ENCODE data around the gene TMED9. TPM values are rescaled to one million over a fixed set of nuclear protein-coding genes. Genes with fewer than 3 reads are reported as not detected.
A peak's percentile ranks its signal among the peaks of the same experiment; 100 is the strongest.

Gene TMED9
- total RNA-seq (50.9 TPM), polyA plus RNA-seq (136 TPM)

DNA sequence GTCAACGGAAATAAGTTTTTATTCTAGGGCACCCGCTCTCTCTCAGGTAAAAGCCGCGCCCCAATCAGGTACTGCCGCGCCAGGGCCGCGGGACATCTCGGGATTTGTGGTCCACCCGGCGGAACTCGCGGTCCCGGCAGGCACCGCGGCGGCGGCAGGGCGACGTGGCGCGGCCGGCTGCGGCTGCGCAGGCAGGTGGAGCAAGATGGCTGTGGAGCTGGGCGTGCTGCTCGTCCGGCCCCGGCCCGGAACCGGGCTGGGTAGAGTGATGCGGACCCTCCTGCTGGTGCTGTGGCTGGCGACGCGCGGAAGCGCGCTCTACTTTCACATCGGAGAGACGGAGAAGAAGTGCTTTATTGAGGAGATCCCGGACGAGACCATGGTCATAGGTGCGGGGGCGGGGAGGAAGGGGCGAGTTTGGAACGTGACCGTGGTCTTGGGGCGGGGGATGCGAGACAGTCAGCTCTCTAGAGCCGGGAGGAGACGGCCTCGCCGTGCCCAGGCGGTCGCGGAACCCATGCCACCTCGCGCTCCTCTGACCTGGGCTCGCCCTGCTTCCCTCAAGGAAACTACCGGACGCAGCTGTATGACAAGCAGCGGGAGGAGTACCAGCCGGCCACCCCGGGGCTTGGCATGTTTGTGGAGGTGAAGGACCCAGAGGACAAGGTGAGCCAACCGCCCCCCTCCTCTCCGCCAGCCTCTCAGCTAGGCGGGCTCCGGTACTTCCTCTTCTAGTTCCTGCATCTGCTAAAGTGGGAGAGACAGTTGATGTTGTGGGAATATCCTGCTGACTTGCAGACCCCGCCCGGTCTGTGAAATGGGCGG, at the start of gene TMED9:
TSS of gene TMED9 (plus strand) at position 194 of the 825 bp plus-strand sequence. CDS start at position 206, 12 bp downstream.
- peaks cover 1% of the 10 kb centered on the region for H3K4me1 ChIP-seq (ENCODE audit: insufficient read depth)
- peak within 1 kb of the TSS; percentile 94 for H3K4me3 ChIP-seq (ENCODE audit: low read depth, low read length)
- under 1% methylated on average over 71 of the region's 71 CpGs for whole genome bisulfite sequencing
- peak within 1 kb of the TSS; percentile 60 for H3K27ac ChIP-seq (ENCODE audit: low read depth)
- DNase-seq (ENCODE audit: extremely low spot score), result peak; percentile 32
- no peaks in the 10 kb centered on the region for H3K36me3 ChIP-seq (ENCODE audit: insufficient read depth)

DNA sequence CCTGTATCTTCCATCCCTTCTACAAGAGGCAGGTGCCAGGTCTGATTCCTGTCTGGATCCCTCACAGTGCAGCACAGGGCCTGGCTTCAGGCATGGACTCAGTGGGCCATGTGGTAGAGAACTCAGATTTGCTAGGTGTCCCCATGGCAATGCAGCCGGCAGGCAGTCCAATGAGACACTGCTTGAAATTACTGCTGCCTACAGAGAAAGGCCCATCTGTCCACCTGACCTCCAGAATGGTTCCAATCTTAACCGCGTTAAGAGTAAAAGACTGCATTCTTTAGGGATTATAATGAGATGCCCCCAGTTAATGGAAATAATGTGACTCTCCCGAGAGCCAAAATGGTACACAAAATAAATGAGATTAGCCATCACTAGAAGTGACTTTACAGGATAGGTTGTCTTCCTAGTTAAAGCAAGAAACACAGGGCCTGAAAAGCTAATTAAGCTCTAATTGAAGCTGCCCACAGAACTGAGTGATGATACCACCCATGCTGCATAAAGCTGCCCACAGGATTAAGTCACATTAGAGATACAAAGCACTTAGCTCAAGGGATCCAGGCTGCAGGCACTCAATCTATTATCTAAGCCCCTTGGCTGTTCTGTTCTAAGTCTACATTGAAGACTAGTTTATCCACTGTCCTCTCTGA, 49.1 kb upstream of the TMED9 start:
- Histone ChIP-seq H3K27ac (ENCODE audit: low read depth) (no peak overlapping the region), H3K4me1 (ENCODE audit: insufficient read depth) (no peaks in the 10 kb centered on the region), H3K4me3 (ENCODE audit: low read depth, low read length) (no peak overlapping the region), H3K36me3 (ENCODE audit: insufficient read depth) (no peaks in the 10 kb centered on the region)
- no peak for DNase-seq (ENCODE audit: extremely low spot score)
- 78% methylated on average over 4 of the region's 4 CpGs for WGBS

DNA sequence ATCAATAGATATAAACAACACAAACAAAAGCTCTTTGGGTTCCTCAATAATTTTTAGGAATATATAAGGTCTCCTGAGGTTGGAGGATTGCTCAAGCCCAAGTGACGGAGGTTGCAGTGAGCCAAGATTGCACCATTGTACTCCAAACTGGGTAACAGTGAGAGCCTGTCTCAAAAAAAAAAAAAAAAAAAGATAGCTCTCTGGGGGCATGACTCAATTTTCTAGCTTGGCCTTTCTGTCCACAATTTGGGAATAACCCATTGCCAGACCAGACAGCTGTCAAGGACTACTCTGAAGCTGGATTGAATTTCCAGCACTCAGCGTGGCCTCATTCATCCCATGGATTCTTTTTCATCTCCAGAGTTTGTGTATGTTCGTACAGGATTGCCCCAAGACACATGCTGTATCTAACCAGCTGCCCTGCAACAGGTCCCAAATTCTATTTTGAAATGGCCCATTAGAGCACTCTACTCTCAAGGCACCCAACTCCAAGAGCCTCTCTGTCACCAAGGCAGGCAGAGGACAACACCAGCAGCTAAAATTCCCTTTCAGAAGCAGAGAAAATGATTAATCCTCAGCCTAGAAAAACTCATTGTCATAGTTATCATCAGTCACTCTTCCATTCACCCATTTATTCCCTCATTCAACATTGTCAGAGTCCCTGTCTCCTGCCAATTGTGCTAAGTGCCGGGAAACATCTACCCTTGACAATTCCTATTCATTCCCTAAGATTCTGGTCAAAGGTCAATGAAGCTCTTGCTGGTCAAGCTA, 46.3 kb upstream of the TMED9 start:
- 72% methylated on average over 4 of the region's 4 CpGs for WGBS
- Histone ChIP-seq H3K27ac (ENCODE audit: low read depth) (peak overlapping the region; percentile 53), H3K4me3 (ENCODE audit: low read depth, low read length) (no peak overlapping the region), H3K4me1 (ENCODE audit: insufficient read depth) (peaks cover 3% of the 10 kb centered on the region), H3K36me3 (ENCODE audit: insufficient read depth) (no peaks in the 10 kb centered on the region)
- no peak for DNase-seq (ENCODE audit: extremely low spot score)

DNA sequence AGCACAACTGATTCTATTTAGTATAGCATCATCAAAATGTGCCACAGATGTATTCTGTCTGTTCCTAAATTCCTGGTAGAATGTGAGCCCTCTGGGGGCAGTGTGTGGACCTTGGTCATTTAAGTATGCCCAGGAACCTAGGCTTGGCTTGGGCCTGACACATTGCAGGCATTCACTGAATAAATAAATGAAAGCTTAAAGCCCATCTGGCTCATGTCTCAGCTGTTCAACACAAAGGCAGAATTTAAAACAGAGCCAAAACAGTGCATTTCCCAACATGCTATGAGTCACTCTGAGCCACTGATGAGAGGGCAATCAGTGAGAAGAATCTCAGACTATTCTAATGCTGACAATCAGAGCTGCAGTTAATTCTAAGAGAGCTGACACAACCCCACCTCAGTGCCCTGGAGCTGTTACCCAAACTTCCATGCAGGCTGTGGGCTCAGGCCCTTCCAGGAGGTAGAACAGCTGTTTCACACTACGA, 45.7 kb upstream of the TMED9 start:
- peaks cover 3% of the 10 kb centered on the region for H3K4me1 ChIP-seq (ENCODE audit: insufficient read depth)
- no peak for DNase-seq (ENCODE audit: extremely low spot score)
- no peak overlapping the region for H3K4me3 ChIP-seq (ENCODE audit: low read depth, low read length)
- 36% methylated on average over 1 of the region's 1 CpG for WGBS
- no peaks in the 10 kb centered on the region for H3K36me3 ChIP-seq (ENCODE audit: insufficient read depth)
- H3K27ac ChIP-seq (ENCODE audit: low read depth), result peak overlapping the region; percentile 53

DNA sequence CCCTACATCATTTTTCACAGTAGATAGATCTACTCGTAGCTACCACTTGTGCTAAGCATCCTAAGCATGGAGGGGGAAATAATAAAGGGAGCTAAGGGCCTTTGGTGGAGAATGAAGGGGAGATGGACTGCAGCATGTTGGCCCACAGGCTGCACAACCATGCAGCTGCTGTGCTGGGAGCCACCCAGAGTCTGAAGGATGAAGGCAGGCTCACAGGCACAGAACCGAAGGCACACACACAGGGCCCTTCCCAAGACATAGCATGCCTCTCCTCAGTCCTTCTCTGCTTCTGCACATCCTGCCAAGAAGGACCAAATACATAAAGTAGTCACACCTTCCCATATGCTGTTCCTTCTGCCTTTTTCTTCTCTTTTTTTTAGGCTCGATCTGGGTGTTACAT, 44.3 kb upstream of the TMED9 start:
- WGBS, result 81% methylated on average over 3 of the region's 3 CpGs
- H3K36me3 ChIP-seq (ENCODE audit: insufficient read depth), result no peaks in the 10 kb centered on the region

DNA sequence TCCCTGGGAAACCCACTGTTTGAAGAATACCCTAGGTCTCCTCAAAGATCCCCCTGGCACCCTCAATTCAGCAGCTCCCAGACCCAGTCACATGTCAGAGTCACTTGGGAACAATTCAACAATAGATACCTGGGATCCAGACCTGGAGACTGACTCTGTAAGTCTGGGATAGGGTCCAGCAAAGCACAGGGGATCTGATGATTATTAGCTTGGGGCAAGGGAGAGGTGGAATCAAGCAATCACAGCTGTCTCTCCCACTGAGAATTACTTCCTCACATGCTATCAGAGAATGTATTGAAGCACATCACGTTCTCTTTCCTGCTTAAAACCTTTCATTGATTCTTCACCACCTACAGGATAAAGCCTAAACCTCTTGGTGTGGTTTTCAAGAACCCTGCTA, 43.5 kb upstream of the TMED9 start:
- Histone ChIP-seq H3K36me3 (ENCODE audit: insufficient read depth) (no peaks in the 10 kb centered on the region), H3K27ac (ENCODE audit: low read depth) (no peak overlapping the region), H3K4me3 (ENCODE audit: low read depth, low read length) (no peak overlapping the region), H3K4me1 (ENCODE audit: insufficient read depth) (peaks cover 3% of the 10 kb centered on the region)
- no peak for DNase-seq (ENCODE audit: extremely low spot score)
- 82% methylated on average over 1 of the region's 1 CpG for WGBS

More for the DNA sequence above, 44.3 kb upstream of the TMED9 start:
- Histone ChIP-seq H3K4me1 (ENCODE audit: insufficient read depth) (peaks cover 3% of the 10 kb centered on the region), H3K27ac (ENCODE audit: low read depth) (no peak overlapping the region), H3K4me3 (ENCODE audit: low read depth, low read length) (no peak overlapping the region)
- no peak for DNase-seq (ENCODE audit: extremely low spot score)

DNA sequence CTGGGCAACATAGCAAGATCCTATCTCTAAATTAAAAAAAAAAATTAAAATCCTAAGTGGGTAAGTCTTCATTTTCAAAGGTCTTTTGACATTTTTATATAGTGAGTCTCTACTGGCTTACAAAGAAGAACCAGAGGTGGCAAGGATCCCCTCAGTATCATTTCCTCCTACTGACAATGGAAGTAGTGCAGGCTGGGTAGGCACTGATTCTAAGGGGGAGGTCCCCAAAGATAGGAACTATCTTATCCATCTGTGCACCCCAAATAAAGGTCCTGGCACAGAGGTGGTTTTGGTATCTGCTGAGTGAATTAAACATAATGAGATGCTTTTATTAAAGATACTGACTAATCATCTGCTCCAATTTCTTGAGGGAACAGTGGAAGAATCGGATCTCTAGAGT, 41.9 kb upstream of the TMED9 start:
- Histone ChIP-seq H3K27ac (ENCODE audit: low read depth) (no peak overlapping the region), H3K4me1 (ENCODE audit: insufficient read depth) (peaks cover 3% of the 10 kb centered on the region), H3K36me3 (ENCODE audit: insufficient read depth) (no peaks in the 10 kb centered on the region), H3K4me3 (ENCODE audit: low read depth, low read length) (no peak overlapping the region)
- DNase-seq (ENCODE audit: extremely low spot score), result no peak
- WGBS, result 82% methylated on average over 1 of the region's 1 CpG

DNA sequence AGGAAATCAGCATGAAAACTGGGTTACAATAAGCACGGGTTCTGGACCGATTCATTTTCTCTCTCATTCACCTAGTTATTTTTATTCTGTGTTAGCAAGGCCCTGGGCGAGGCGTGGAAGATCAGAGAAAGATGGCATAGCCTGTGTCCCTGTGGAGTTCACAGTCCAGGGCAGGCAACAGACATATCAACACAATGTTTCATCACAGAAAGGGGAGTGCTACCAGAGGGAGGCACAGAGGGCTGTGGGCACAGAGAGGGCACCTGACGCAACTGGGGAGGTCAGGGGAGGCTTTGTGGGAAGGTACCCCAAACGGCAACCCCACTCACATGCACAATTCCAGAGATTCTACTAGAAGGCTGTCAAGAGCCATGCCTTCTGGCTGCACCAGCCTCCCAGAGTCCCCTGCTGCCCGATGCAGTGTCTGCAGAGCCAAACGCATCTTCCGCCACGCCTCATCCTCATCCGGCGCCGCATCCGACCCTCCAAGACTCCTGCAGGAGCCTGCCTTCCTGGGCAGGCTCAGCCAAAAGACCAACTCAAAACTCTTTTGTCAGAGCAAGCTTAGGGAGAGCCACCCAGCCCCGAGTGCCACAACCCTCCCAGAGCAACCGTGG, 39.1 kb upstream of the TMED9 start:
- WGBS, result 33% methylated on average over 16 of the region's 16 CpGs
- Histone ChIP-seq H3K4me3 (ENCODE audit: low read depth, low read length) (peak overlapping the region; percentile 97), H3K36me3 (ENCODE audit: insufficient read depth) (no peaks in the 10 kb centered on the region), H3K4me1 (ENCODE audit: insufficient read depth) (peaks cover 3% of the 10 kb centered on the region), H3K27ac (ENCODE audit: low read depth) (no peak overlapping the region)
- no peak for DNase-seq (ENCODE audit: extremely low spot score)

DNA sequence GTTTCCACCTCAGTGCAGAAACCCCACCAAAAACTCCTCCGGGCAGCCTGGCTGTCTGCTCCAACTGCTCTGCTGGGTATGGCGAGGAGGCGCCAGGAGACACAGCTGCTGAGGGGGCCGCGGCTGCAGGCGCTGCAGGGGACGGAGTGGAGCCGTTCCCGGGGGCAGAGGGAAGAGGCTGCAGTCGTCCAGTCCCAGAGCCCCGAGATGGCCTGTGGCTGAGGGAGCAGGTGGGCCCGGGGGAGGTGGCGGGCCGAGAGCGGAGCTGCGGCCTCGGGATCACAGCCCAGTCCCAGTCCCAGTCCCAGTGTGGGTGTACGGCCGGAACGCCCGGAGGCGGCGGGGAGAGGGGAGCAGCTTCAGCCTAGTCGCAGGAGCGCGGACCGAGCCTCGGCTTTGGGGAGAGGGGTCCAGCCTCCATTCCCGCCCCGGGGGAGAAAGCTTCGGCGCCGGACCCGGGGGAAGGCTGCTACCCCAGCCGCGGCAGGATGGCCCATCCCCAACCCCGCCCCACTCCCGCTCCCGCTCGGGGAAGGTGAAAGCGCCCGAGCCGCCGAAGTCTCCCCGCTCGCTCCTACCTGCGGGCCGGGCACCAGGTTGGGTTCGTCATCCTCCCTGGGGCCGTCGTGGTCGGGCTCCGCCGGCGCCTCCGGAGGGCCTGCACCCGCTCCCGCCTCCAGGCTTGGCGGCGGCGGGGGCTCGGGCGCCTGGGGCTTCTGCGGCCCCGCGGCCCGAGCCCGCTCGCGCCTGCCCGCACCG, 38.2 kb upstream of the TMED9 start:
- peaks cover 1% of the 10 kb centered on the region for H3K4me1 ChIP-seq (ENCODE audit: insufficient read depth)
- under 1% methylated on average over 72 of the region's 72 CpGs for WGBS
- no peak for DNase-seq (ENCODE audit: extremely low spot score)

DNA sequence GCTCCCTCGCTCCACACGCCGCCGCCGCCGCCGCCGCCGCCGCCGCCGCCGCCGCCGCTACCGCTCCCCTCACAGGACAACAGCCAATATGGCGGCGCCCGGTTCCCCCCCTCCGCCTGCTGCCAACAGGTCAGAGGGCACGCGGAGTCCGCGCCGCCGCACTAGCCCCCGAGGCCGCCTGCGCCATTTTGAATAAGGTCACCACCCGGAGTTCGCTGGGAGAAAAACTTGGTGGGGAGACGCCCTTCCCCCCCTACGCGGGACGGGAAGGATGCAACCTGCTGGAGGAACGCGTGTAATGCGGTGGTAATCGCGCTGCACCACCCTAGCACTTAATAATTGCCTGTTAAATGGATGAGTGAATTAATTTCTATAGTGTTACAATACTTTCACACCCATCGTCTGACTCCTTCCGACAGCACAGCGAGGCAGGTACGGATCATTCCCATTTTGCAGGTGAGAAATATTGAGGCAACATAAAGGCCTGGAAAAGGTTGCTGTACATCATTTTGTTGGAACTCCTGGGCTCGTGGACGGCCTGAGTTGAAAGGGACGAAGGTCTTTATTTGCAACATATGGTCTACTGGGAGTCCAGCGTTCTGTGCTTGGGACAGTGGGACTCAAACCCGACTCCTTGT, 37.4 kb upstream of the TMED9 start, which contains the start of gene FAM193B:
TSS of gene FAM193B (minus strand) at position 90 of the 638 bp plus-strand sequence. CDS start 105 bp downstream, outside the sequence.
- Histone ChIP-seq H3K4me1 (ENCODE audit: insufficient read depth) (no peaks in the 10 kb centered on the region), H3K27ac (ENCODE audit: low read depth) (peak within 1 kb of the TSS; percentile 85), H3K36me3 (ENCODE audit: insufficient read depth) (no peaks in the 10 kb centered on the region), H3K4me3 (ENCODE audit: low read depth, low read length) (peak within 1 kb of the TSS; percentile 97)
- peak; percentile 85 for DNase-seq (ENCODE audit: extremely low spot score)
- 8% methylated on average over 49 of the region's 49 CpGs for WGBS

More for the DNA sequence above, 38.2 kb upstream of the TMED9 start:
- peak overlapping the region; percentile 97 for H3K4me3 ChIP-seq (ENCODE audit: low read depth, low read length)
- peak overlapping the region; percentile 85 for H3K27ac ChIP-seq (ENCODE audit: low read depth)
- no peaks in the 10 kb centered on the region for H3K36me3 ChIP-seq (ENCODE audit: insufficient read depth)

DNA sequence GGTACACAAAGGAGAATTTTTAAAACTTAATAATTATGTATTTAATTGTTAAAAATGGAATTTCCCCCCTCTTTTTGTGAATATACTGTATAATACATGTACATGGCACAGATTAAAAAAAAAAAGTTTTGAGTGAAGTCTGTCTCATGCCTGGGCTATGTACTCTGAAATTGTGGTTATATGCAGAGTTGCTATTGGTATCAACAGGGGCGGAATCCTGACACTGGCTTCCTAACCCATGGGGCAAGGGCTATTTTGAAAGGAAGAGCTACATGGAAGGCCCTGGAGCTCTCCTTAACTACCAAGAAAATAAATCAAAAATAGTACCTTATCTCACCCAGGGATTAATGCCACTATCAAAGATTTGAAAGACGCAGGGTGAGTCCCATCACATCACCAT, 36.8 kb upstream of the TMED9 start:
- H3K4me1 ChIP-seq (ENCODE audit: insufficient read depth), result no peaks in the 10 kb centered on the region
- no peak overlapping the region for H3K4me3 ChIP-seq (ENCODE audit: low read depth, low read length)
- DNase-seq (ENCODE audit: extremely low spot score), result no peak
- WGBS, result 81% methylated on average over 2 of the region's 2 CpGs
- no peak overlapping the region for H3K27ac ChIP-seq (ENCODE audit: low read depth)
- no peaks in the 10 kb centered on the region for H3K36me3 ChIP-seq (ENCODE audit: insufficient read depth)

DNA sequence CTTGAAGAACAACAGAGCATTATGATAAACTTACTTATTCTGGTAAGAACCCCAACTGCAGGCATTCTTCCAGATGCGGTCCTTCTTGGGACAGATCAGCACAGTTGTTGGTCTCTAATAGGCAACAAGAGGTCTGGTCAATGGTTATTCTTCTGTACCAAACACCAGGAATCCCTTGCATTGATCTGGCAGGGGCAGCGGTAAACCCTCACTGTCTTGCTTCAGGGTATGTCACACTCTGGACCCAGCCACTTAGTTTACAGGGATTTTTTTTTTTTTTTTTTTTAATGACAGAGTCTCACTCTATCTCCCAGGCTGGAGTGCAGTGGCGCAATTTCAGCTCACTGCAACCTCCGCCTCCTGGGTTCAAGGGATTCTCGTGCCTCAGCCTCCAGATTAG, 36.3 kb upstream of the TMED9 start:
- no peak for DNase-seq (ENCODE audit: extremely low spot score)
- H3K36me3 ChIP-seq (ENCODE audit: insufficient read depth), result no peaks in the 10 kb centered on the region
- H3K27ac ChIP-seq (ENCODE audit: low read depth), result no peak overlapping the region
- WGBS, result 92% methylated on average over 5 of the region's 5 CpGs
- H3K4me3 ChIP-seq (ENCODE audit: low read depth, low read length), result no peak overlapping the region
- H3K4me1 ChIP-seq (ENCODE audit: insufficient read depth), result no peaks in the 10 kb centered on the region

All from urinary bladder (tissue), 4 donors.